ENCODE results near the gene SLC17A1. TPM values are rescaled to one million over a fixed set of nuclear protein-coding genes. Genes with fewer than 3 reads are reported as not detected.

The SLC17A1 gene
- total RNA-seq, 1 donor from 2014 or later = not detected

DNA sequence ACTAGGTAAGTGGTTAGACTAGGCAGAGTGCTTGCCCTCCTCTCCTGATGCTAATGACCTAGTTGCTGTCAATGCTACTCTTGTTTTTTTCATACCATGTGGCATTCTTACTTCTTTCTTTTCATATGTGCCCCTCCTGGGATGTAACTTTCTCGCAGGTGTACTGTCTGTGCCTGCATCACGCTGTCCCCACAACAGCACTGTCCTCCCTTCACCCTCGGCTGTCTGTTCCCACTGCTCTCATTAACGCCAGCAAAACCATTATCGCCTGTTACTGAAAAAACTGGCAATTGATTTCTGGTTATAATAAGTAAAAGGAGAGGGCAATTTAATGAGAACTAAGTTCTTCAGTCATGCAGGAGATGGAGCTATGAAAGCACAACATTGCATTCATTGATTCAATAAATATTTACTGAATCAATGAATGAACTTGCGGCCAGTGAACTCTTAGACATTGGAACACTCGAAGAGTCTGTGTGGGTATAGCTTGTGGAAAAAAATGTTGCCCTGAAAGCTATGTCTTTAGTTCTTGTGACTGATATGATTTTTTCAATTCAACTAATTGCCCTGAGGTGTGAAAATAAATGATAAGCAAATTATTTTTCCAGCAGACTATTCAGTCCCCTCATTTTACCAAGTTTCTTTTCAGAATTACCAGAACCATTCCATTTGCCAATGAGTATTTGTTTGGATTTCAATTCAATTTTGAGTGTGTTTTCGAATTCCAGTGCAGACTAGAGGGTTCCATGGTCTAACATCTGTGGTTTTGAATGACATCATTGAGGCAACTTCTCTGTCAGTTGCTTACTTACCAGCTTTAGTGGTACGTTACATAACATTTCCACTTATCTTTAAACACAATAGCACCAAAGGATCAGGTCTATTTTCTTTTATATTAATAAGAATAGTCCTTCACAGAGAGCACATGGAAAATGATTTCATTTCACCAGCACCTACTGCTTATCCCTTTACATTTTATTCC lies 75.2 kb downstream of the SLC17A1 start:
- Mint-ChIP-seq H3K4me1 (no peaks in the 10 kb centered on the region), H3K9me3 (no peaks in the 10 kb centered on the region), H3K4me3 (no peak overlapping the region), H3K36me3 (ENCODE audit: low read depth) (no peaks in the 10 kb centered on the region), H3K27me3 (ENCODE audit: low read depth) (peaks cover 5% of the 10 kb centered on the region), H3K27ac (ENCODE audit: unreplicated experiment) (no peak overlapping the region)
- no peak for TF ChIP-seq CTCF (conservative IDR thresholded peaks at IDR 0.05)
- DNase-seq (ENCODE audit: low read depth, low spot score) = no peak

- H3K4me3 Mint-ChIP-seq = no peak overlapping the region
Measured at GRCh38 chr6:25755483-25755882, 76.4 kb downstream of the SLC17A1 start.

DNA sequence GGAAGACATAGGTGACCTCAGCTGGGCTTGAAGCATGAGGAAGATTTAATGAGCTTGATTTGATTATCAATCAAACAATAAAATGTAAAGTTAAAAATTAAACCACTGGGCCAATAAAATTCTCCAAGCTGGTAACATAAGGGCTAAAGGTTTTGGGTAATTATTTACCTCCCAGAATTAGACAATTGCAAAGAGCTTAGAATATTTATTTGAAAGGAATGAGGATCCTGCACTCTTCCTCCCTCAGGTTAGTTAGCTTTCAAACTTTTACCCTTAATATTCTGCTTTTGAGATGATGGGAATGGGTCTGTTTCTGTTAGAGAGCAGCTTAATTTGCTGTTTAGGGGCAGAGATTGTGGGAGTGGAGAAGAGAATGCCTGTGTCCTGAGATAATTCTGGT lies 77.3 kb downstream of the SLC17A1 start, which contains the start of gene SLC17A4:
TSS of gene SLC17A4 (plus strand) at position 208 of the 400 bp plus-strand sequence. CDS start 7,221 bp downstream, outside the sequence.
- H3K4me1 Mint-ChIP-seq = no peaks in the 10 kb centered on the region
- TF ChIP-seq CTCF (conservative IDR thresholded peaks at IDR 0.05) = no peak
- peaks cover 5% of the 10 kb centered on the region for H3K27me3 Mint-ChIP-seq (ENCODE audit: low read depth)
- H3K27ac Mint-ChIP-seq (ENCODE audit: unreplicated experiment) = no peak within 1 kb of the TSS
- no peaks in the 10 kb centered on the region for H3K9me3 Mint-ChIP-seq
- H3K36me3 Mint-ChIP-seq (ENCODE audit: low read depth) = no peaks in the 10 kb centered on the region
- no peak within 1 kb of the TSS for H3K4me3 Mint-ChIP-seq
- DNase-seq (ENCODE audit: low read depth, low spot score) = no peak

More at GRCh38 chr6:25755483-25755882, 76.4 kb downstream of the SLC17A1 start:
- DNase-seq (ENCODE audit: low read depth, low spot score) = no peak
- Mint-ChIP-seq H3K27ac (ENCODE audit: unreplicated experiment) (no peak overlapping the region), H3K9me3 (no peaks in the 10 kb centered on the region), H3K36me3 (ENCODE audit: low read depth) (no peaks in the 10 kb centered on the region), H3K27me3 (ENCODE audit: low read depth) (peaks cover 5% of the 10 kb centered on the region), H3K4me1 (no peaks in the 10 kb centered on the region)
- TF ChIP-seq CTCF (conservative IDR thresholded peaks at IDR 0.05) = no peak

GRCh38 chr6:25753079-25753478 lies 78.8 kb downstream of the SLC17A1 start:
- Mint-ChIP-seq H3K27ac (ENCODE audit: unreplicated experiment) (no peak overlapping the region), H3K9me3 (no peaks in the 10 kb centered on the region), H3K36me3 (ENCODE audit: low read depth) (no peaks in the 10 kb centered on the region), H3K4me1 (peaks cover 7% of the 10 kb centered on the region), H3K27me3 (ENCODE audit: low read depth) (peaks cover 5% of the 10 kb centered on the region), H3K4me3 (no peak overlapping the region)
- no peak for DNase-seq (ENCODE audit: low read depth, low spot score)
- no peak for TF ChIP-seq CTCF (conservative IDR thresholded peaks at IDR 0.05)

- peaks cover 7% of the 10 kb centered on the region for H3K4me1 Mint-ChIP-seq
- no peaks in the 10 kb centered on the region for H3K9me3 Mint-ChIP-seq
- no peak for DNase-seq (ENCODE audit: low read depth, low spot score)
- peaks cover 5% of the 10 kb centered on the region for H3K27me3 Mint-ChIP-seq (ENCODE audit: low read depth)
- no peak overlapping the region for H3K4me3 Mint-ChIP-seq
- no peak for TF ChIP-seq CTCF (conservative IDR thresholded peaks at IDR 0.05)
- no peaks in the 10 kb centered on the region for H3K36me3 Mint-ChIP-seq (ENCODE audit: low read depth)
- H3K27ac Mint-ChIP-seq (ENCODE audit: unreplicated experiment) = no peak overlapping the region
Measured at GRCh38 chr6:25750906-25751305, 80.9 kb downstream of the SLC17A1 start.

Data from neural crest cell (in vitro differentiated cells).